Nephron progenitor cell (in vitro differentiated cells): ENCODE data around the gene TRAF4.
"Not testable (repeated sequence)": the region's sequence is repeated elsewhere in the genome, so short reads cannot be mapped to it uniquely, and the experiment has no call there.

Experiments
- DNase-seq: peaks from one replicate; pipeline ENCODE4 v3.0.0; 2021
- H3K27ac Mint-ChIP-seq: 2 replicates; pipeline ENCODE4 v1.8.0; 2021; ENCODE audit warnings: mild to moderate bottlenecking, moderate library complexity, mixed read lengths
- H3K27me3 Mint-ChIP-seq: 2 replicates; pipeline ENCODE4 v1.8.0; 2021; ENCODE audit warnings: mild to moderate bottlenecking, low read depth, mixed read lengths; ENCODE audit not compliant: poor library complexity
- H3K36me3 Mint-ChIP-seq: 2 replicates; pipeline ENCODE4 v1.8.0; 2021; ENCODE audit warnings: low read depth, mixed read lengths
- H3K4me1 Mint-ChIP-seq: 2 replicates; pipeline ENCODE4 v1.8.0; 2021; ENCODE audit warnings: mixed read lengths
- H3K4me3 Mint-ChIP-seq: 2 replicates; pipeline ENCODE4 v1.8.0; 2021; ENCODE audit warnings: mild to moderate bottlenecking, moderate library complexity, mixed read lengths
- H3K9me3 Mint-ChIP-seq: 2 replicates; pipeline ENCODE4 v1.8.0; 2021; ENCODE audit warnings: mild to moderate bottlenecking, moderate library complexity, mixed read lengths
- CTCF ChIP-seq: fragments of 200-600 bp; sonication (generic); IDR thresholded peaks from 2 replicates; pipeline ENCODE4 v1.5.0; 2021; ENCODE audit warnings: antibody characterized with exemption

TRAF4 gene

GRCh38 chr17:28783161-28783560 lies 39.4 kb downstream of the TRAF4 start:
- no peaks in the 10 kb centered on the region for H3K9me3 Mint-ChIP-seq
- H3K27ac Mint-ChIP-seq, result peak overlapping the region; percentile 22
- peaks cover 3% of the 10 kb centered on the region for H3K27me3 Mint-ChIP-seq
- DNase-seq, result no peak
- H3K4me3 Mint-ChIP-seq, result no peak overlapping the region
- no peak for TF ChIP-seq CTCF
- H3K4me1 Mint-ChIP-seq, result peaks cover 5% of the 10 kb centered on the region
- H3K36me3 Mint-ChIP-seq, result peaks cover 39% of the 10 kb centered on the region

- Mint-ChIP-seq H3K27me3 (peaks cover 3% of the 10 kb centered on the region), H3K36me3 (peaks cover 30% of the 10 kb centered on the region), H3K9me3 (no peaks in the 10 kb centered on the region), H3K4me1 (peaks cover 3% of the 10 kb centered on the region), H3K27ac (no peak overlapping the region), H3K4me3 (no peak overlapping the region)
- no peak for TF ChIP-seq CTCF
- no peak for DNase-seq
Measured at GRCh38 chr17:28788100-28788499, 44.3 kb downstream of the TRAF4 start.

GRCh38 chr17:28792877-28793661 lies 49.3 kb downstream of the TRAF4 start:
- Mint-ChIP-seq H3K36me3 (peaks cover 29% of the 10 kb centered on the region), H3K27me3 (peaks cover 6% of the 10 kb centered on the region), H3K27ac (peak overlapping the region; percentile 11), H3K4me3 (no peak overlapping the region), H3K9me3 (no peaks in the 10 kb centered on the region), H3K4me1 (peaks cover 6% of the 10 kb centered on the region)
- no peak for DNase-seq
- TF ChIP-seq CTCF, result no peak

DNA sequence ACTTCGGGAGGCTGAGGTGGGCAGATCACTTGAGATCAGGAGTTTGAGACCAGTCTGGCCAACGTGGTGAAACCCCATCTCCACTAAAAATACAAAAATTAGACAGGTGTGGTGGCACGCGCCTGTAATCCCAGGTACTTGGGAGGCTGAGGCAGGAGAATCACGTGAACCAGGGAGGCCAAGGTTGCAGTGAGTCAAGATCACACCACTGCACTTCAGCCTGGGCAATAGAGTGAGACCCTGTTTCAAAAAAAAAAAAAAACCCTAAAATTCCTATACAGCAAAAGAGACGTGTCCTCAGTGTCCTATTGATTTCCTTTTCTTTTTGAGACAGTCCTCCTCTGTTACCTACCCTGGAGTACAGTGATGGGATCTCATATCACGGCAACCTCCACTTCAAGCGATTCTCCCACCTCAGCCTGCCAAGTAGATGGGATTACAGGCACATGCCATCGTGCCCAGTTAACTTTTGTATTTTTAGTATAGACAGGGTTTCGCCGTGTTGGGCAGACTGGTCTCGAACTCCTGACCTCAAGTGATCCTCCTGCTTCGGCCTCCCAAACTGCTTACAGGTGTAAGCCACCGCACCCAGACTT lies 51.1 kb downstream of the TRAF4 start:
- not testable (repeated sequence) for H3K4me3 Mint-ChIP-seq, H3K27ac Mint-ChIP-seq, DNase-seq, H3K9me3 Mint-ChIP-seq, H3K4me1 Mint-ChIP-seq, H3K27me3 Mint-ChIP-seq
- H3K36me3 Mint-ChIP-seq, result peaks cover 24% of the 10 kb centered on the region

GRCh38 chr17:28796062-28796461 lies 52.3 kb downstream of the TRAF4 start:
- DNase-seq, result no peak
- H3K4me3 Mint-ChIP-seq, result no peak overlapping the region
- H3K4me1 Mint-ChIP-seq, result peaks cover 6% of the 10 kb centered on the region
- no peak for TF ChIP-seq CTCF
- no peaks in the 10 kb centered on the region for H3K9me3 Mint-ChIP-seq
- H3K27ac Mint-ChIP-seq, result peak overlapping the region; percentile 57
- H3K36me3 Mint-ChIP-seq, result peaks cover 32% of the 10 kb centered on the region
- peaks cover 2% of the 10 kb centered on the region for H3K27me3 Mint-ChIP-seq
